GM23248 (cell line): ENCODE data around the gene HDAC4. TPM values are rescaled to one million over a fixed set of nuclear protein-coding genes. Genes with fewer than 3 reads are reported as not detected.

Source experiments
- DNase-seq: peaks from one replicate; pipeline ENCODE4 v3.0.0-alpha.2; 2015
- H2AFZ ChIP-seq: fragments of 200-600 bp; sonication (generic); 2 replicates; pipeline ENCODE4 v1.6.1; 2016; ENCODE audit warnings: antibody characterized with exemption
- H3F3A ChIP-seq: fragments of 200-600 bp; sonication (generic); 2 replicates; pipeline ENCODE4 v1.6.1; 2016; ENCODE audit warnings: mild to moderate bottlenecking, antibody characterized with exemption, mixed run types; ENCODE audit not compliant: insufficient read depth
- H3K27ac ChIP-seq: fragments of 200-600 bp; sonication (generic); 2 replicates; pipeline ENCODE4 v1.5.1; 2016; ENCODE audit warnings: mild to moderate bottlenecking
- H3K27me3 ChIP-seq: fragments of 200-600 bp; sonication (generic); replicated peaks from 2 replicates; pipeline ENCODE4 v1.6.1; 2016; ENCODE audit warnings: mild to moderate bottlenecking; ENCODE audit not compliant: insufficient read depth
- H3K36me3 ChIP-seq: fragments of 200-600 bp; sonication (generic); 2 replicates; pipeline ENCODE4 v1.6.1; 2016; ENCODE audit warnings: low read depth, mild to moderate bottlenecking
- H3K4me1 ChIP-seq: fragments of 200-600 bp; sonication (generic); 2 replicates; pipeline ENCODE4 v1.6.1; 2016; ENCODE audit warnings: mild to moderate bottlenecking; ENCODE audit not compliant: insufficient read depth
- H3K4me2 ChIP-seq: fragments of 200-600 bp; sonication (generic); one replicate; pipeline ENCODE4 v1.6.1; 2016; ENCODE audit warnings: mild to moderate bottlenecking; ENCODE audit not compliant: unreplicated experiment
- H3K4me3 ChIP-seq: fragments of 200-600 bp; sonication (generic); 2 replicates; pipeline ENCODE4 v1.5.1; 2016; ENCODE audit warnings: mild to moderate bottlenecking
- H3K79me2 ChIP-seq: fragments of 200-600 bp; sonication (generic); 2 replicates; pipeline ENCODE4 v1.6.1; 2016; ENCODE audit warnings: mild to moderate bottlenecking; ENCODE audit not compliant: insufficient read depth
- H3K9ac ChIP-seq: fragments of 200-600 bp; sonication (generic); 2 replicates; pipeline ENCODE4 v1.6.1; 2016; ENCODE audit warnings: mild to moderate bottlenecking
- H3K9me2 ChIP-seq: fragments of 200-600 bp; sonication (generic); 2 replicates; pipeline ENCODE4 v1.6.1; 2016; ENCODE audit warnings: mixed run types, mild to moderate bottlenecking, moderate library complexity; ENCODE audit not compliant: insufficient read depth
- H3K9me3 ChIP-seq: fragments of 200-600 bp; sonication (generic); one replicate; pipeline ENCODE4 v1.6.1; 2017; ENCODE audit warnings: low read depth
- H4K20me1 ChIP-seq: fragments of 200-600 bp; sonication (generic); 2 replicates; pipeline ENCODE4 v1.6.0; 2016; ENCODE audit not compliant: insufficient read depth
- EZH2 ChIP-seq: fragments of 200-600 bp; sonication (generic); IDR thresholded peaks from 2 replicates; pipeline ENCODE4 v1.6.1; 2018; ENCODE audit warnings: antibody characterized with exemption, mild to moderate bottlenecking; ENCODE audit not compliant: insufficient read depth, poor library complexity, severe bottlenecking
- EZH2phosphoT487 ChIP-seq: fragments of 200-600 bp; sonication (generic); IDR thresholded peaks from 2 replicates; pipeline ENCODE4 v1.6.1; 2018; ENCODE audit warnings: antibody characterized with exemption, moderate library complexity, mild to moderate bottlenecking, low read depth; ENCODE audit not compliant: insufficient read depth
- WGBS, 2 experiments: methylation state at CpG; one replicate each; pipeline ENCODE4 v1.1.6; 2015 to 2017; ENCODE audit warnings: low lambda C conversion rate in 2 of 2, low coverage in 1 of 2; ENCODE audit errors: missing lambda C conversion rate in 2 of 2; 5-methylcytosine and 5-hydroxymethylcytosine counted together
- in situ Hi-C: fragments of 300-500 bp; cut with MboI; formaldehyde crosslinking; loops from 2 replicates; pipeline ENCODE4 v1.15.0; 2020
- polyA plus RNA-seq: library from polyadenylated mRNA; unstranded; fragments of >200 nt; fragmentation: Nextera tagmentation; extraction: Ambion mirVana; gene quantifications from 2 replicates; pipeline ENCODE4 v1.2.1, GENCODE V29; 2016
- total RNA-seq: library from RNA; depleted of rRNA; stranded (reverse); fragments of >200 nt; shearing (Covaris generic); gene quantifications from 2 replicates; pipeline ENCODE4 v1.2.3, GENCODE V29; 2014

The HDAC4 gene
- total and polyA plus RNA-seq, 2 experiments from 2014 or later: 2.1 to 6.3 TPM

GRCh38 chr2:239113171-239113570 is 287.6 kb downstream of the HDAC4 start:
- Histone ChIP-seq H3K36me3 (no peaks in the 10 kb centered on the region), H3K4me3 (no peak overlapping the region), H3K27ac (no peak overlapping the region), H3K27me3 (no peaks in the 10 kb centered on the region), H2AFZ (no peak overlapping the region), H3K9me2 (no peaks in the 10 kb centered on the region), H3K9ac (no peak overlapping the region), H3F3A (peaks cover 4% of the 10 kb centered on the region; the same call in 1 of the 2 replicates), H3K9me3 (no peaks in the 10 kb centered on the region), H3K4me1 (no peaks in the 10 kb centered on the region), H3K79me2 (no peaks in the 10 kb centered on the region), H3K4me2 (no peak overlapping the region), H4K20me1 (no peaks in the 10 kb centered on the region)
- TF ChIP-seq EZH2phosphoT487 (no peak), EZH2 (no peak)
- peak; percentile 26 for DNase-seq
- in situ Hi-C loops: no loop called here
- WGBS, 2 experiments: 42 to 48% methylated on average over 12 of the region's 12 CpGs

- 88 to 91% methylated on average over 14 of the region's 14 CpGs for WGBS, 2 experiments
- in situ Hi-C loops: no loop called here
These were observed 288.6 kb downstream of the HDAC4 start for GRCh38 chr2:239112127-239112774.

GRCh38 chr2:239111401-239112100 is 289.3 kb downstream of the HDAC4 start:
- H3F3A ChIP-seq: peaks cover 4% of the 10 kb centered on the region; the same call in 1 of the 2 replicates
- no peak for TF ChIP-seq EZH2
- no peak for TF ChIP-seq EZH2phosphoT487
- H3K79me2 ChIP-seq: no peaks in the 10 kb centered on the region
- no peak overlapping the region for H3K27ac ChIP-seq
- no peaks in the 10 kb centered on the region for H3K27me3 ChIP-seq
- no peaks in the 10 kb centered on the region for H3K9me3 ChIP-seq
- WGBS, 2 experiments: 92 to 93% methylated on average over 31 to 36 of the region's 36 CpGs
- in situ Hi-C loops: no loop called here
- H3K4me2 ChIP-seq: no peak overlapping the region
- no peak for DNase-seq
- no peak overlapping the region for H2AFZ ChIP-seq
- no peak overlapping the region for H3K9ac ChIP-seq
- H3K4me3 ChIP-seq: no peak overlapping the region
- no peaks in the 10 kb centered on the region for H3K36me3 ChIP-seq
- H3K9me2 ChIP-seq: no peaks in the 10 kb centered on the region
- H3K4me1 ChIP-seq: no peaks in the 10 kb centered on the region
- H4K20me1 ChIP-seq: no peaks in the 10 kb centered on the region

More at GRCh38 chr2:239112127-239112774, 288.6 kb downstream of the HDAC4 start:
- Histone ChIP-seq H3K4me1 (no peaks in the 10 kb centered on the region), H3F3A (peaks cover 4% of the 10 kb centered on the region; the same call in 1 of the 2 replicates), H3K9me2 (no peaks in the 10 kb centered on the region), H3K9ac (no peak overlapping the region), H2AFZ (no peak overlapping the region), H3K36me3 (no peaks in the 10 kb centered on the region), H3K4me2 (no peak overlapping the region), H3K27me3 (no peaks in the 10 kb centered on the region), H3K79me2 (no peaks in the 10 kb centered on the region), H4K20me1 (no peaks in the 10 kb centered on the region), H3K27ac (no peak overlapping the region), H3K9me3 (no peaks in the 10 kb centered on the region), H3K4me3 (no peak overlapping the region)
- no peak for TF ChIP-seq EZH2phosphoT487
- DNase-seq: no peak

- no peaks in the 10 kb centered on the region for H4K20me1 ChIP-seq
- 87% methylated on average over 14 of the region's 14 CpGs for WGBS, 2 experiments
- no peaks in the 10 kb centered on the region for H3K9me3 ChIP-seq
- H3K27ac ChIP-seq: no peak overlapping the region
- H3F3A ChIP-seq: peaks cover 4% of the 10 kb centered on the region; the same call in 1 of the 2 replicates
- H2AFZ ChIP-seq: no peak overlapping the region
- DNase-seq: no peak
- no peaks in the 10 kb centered on the region for H3K4me1 ChIP-seq
- H3K4me2 ChIP-seq: no peak overlapping the region
- in situ Hi-C loops: no loop called here
- H3K9ac ChIP-seq: no peak overlapping the region
- H3K36me3 ChIP-seq: no peaks in the 10 kb centered on the region
- H3K9me2 ChIP-seq: no peaks in the 10 kb centered on the region
- H3K4me3 ChIP-seq: no peak overlapping the region
- peaks cover 4% of the 10 kb centered on the region; the same call in 1 of the 2 replicates for H3K79me2 ChIP-seq
- TF ChIP-seq EZH2 (no peak), EZH2phosphoT487 (no peak)
- H3K27me3 ChIP-seq: no peaks in the 10 kb centered on the region
These were observed 290.2 kb downstream of the HDAC4 start for GRCh38 chr2:239110595-239111048.
